Subcutaneous adipose tissue (tissue), 4 donors: ENCODE data around the gene PPP3R1. TPM values are rescaled to one million over a fixed set of nuclear protein-coding genes. Genes with fewer than 3 reads are reported as not detected.

Source experiments
- total RNA-seq, 4 donors: library from RNA; depleted of rRNA; stranded (reverse); fragments of >200 nt; gene quantifications; one replicate each; pipeline ENCODE4 v1.1.0, GENCODE V29; 2016
- TF ChIP-seq, protein P1 (sequence below): fragments of 450-650 bp; IDR thresholded peaks from one replicate; pipeline ENCODE4 v1.5.1; 2016; ENCODE audit warnings: low read depth, mild to moderate bottlenecking, control low read depth, antibody characterized with exemption, moderate library complexity

The PPP3R1 gene
- 10 to 100 TPM; 68.6 to 86.3 (median 70.1) TPM for total RNA-seq

DNA sequence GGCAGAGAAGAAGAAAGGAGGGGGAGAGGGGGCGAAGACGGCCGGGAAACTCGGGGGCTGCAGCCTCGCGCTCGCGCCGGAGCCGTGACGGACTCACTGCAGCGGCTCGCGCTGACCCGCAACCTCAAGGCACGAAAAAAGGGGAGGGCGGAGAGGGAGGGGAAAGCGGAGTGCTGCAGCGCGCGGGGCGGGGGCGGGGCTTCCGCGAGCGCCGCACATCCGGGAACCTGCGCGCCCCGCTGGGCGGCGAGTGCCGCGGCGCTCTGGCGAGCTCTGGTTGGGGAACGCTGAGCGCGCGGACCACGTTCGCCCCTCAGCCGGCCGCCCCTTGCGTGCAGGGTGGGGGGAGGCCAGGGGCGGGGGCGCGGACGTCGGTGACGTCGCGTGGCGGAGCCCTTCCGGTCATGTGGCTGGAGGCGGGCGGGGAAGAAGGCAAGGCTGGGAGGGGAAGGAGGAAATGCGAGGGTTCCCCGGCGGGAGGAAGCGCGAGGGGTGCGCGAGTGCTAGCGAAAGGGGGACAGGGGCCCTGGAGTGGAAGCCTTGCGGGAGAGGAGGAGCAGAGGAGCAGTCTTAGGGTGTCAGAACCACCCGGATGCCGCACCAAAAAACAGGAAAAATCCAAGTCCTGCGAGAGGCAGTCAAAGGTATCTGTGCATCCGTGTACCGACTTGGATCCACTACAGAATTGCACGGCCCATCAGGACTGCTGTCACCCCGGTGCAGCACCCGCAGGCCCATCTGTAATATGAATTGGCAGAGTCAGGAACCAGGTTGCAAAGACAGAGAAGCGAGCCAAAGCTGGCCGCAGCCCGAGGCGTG lies at the start of gene PPP3R1:
PPP3R1 (minus strand) TSS at position 133 of the 819 bp plus-strand sequence. CDS start 405 bp downstream, outside the sequence.
- TF ChIP-seq, protein P1, sequence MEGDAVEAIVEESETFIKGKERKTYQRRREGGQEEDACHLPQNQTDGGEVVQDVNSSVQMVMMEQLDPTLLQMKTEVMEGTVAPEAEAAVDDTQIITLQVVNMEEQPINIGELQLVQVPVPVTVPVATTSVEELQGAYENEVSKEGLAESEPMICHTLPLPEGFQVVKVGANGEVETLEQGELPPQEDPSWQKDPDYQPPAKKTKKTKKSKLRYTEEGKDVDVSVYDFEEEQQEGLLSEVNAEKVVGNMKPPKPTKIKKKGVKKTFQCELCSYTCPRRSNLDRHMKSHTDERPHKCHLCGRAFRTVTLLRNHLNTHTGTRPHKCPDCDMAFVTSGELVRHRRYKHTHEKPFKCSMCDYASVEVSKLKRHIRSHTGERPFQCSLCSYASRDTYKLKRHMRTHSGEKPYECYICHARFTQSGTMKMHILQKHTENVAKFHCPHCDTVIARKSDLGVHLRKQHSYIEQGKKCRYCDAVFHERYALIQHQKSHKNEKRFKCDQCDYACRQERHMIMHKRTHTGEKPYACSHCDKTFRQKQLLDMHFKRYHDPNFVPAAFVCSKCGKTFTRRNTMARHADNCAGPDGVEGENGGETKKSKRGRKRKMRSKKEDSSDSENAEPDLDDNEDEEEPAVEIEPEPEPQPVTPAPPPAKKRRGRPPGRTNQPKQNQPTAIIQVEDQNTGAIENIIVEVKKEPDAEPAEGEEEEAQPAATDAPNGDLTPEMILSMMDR: no peak

- TF ChIP-seq, protein P1: no peak
These were observed 43.2 kb upstream of the PPP3R1 start for GRCh38 chr2:68295516-68295915.

GRCh38 chr2:68294913-68295312 lies 42.6 kb upstream of the PPP3R1 start:
- TF ChIP-seq, protein P1: no peak

GRCh38 chr2:68294187-68294586 lies 41.9 kb upstream of the PPP3R1 start:
- TF ChIP-seq, protein P1: no peak

DNA sequence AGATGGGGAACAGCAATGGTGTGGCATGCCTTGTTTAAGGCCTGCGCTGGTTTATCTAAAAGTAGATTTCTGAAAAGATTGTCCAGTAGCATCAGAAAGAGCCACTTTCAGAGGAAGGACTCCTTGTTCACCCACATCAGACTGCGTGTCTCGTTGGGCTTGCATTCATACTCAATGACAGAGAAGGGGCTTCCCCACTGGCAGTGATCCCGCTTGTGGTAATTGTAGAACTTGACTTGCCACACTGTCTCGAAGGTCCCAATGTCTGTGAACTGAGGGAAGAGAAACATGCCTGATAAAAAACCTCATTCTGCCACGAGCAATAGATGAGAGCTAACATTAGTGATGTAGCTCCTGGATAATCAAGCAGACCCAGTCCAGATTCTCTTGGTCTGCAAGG lies 41.4 kb upstream of the PPP3R1 start:
- TF ChIP-seq, protein P1: no peak

DNA sequence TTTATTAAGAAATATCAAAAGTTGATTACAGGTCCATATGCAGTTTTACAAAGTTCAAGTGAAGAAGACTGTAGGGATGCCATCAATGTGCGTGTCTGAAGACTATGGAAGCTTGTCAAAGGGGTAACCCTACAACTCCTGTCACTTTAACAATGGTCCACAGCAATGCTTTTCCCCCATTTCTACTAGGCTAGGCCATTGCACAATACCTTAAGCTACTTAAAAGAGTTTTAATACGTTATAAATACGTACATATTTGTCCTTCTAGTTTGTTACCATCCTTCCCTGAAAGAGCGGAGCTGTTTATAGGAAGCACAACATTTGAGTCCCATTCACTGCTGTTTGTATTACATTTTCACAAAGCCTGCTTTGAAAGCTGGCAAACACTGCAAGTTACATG lies 40.7 kb upstream of the PPP3R1 start:
- TF ChIP-seq, protein P1: no peak

GRCh38 chr2:68292108-68292710 lies 39.9 kb upstream of the PPP3R1 start:
- TF ChIP-seq, protein P1: no peak
